ENCODE measurements around the gene NR6A1. TPM values are rescaled to one million over a fixed set of nuclear protein-coding genes. Genes with fewer than 3 reads are reported as not detected.

Gene NR6A1
- total RNA-seq, 1 experiment from 2014 or later, result 0.77 TPM

DNA sequence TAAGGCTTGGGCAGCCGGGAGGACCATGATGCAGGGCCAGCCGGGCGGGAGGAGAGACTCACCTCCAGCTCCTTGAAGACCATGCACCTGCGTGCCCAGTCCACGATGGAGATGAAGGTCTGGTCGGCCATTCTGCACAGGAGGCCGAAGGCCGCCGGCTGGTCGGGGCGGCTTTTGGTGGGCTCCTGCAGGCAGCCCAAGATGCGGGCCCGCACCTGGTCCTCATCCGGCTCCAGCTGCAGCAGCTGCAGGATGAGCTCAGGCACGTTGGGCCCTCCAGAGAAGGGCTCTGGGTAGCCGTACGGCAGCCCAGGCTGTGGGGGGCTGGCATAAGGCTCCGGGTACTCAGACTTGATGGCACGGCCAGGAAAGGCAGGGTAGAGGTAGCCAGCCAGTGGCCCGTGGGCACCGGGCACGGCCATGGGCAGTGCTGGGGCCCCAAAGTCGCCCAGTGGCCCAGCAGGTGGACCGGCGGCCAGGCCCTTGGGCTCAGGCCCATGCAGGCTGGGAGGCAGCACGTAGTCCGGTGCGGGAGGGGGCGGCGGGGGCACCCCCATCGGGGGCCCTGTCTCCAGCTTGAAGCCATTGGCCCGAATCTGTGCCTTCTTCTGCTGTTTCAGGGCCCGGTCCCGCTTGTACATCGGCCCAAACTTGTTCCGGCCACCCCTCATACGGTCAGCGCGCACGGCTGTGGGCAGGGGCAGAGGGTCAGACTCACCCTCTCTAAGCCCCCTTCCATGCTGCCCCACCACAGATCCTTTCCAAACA lies 270.9 kb downstream of the NR6A1 start:
- no peak for DNase-seq
- Histone ChIP-seq H3K27me3 (ENCODE audit: low read length) (no peaks in the 10 kb centered on the region), H3K9me2 (replicated peaks; ENCODE audit: low read length) (no peaks in the 10 kb centered on the region), H3K9ac (ENCODE audit: low read length) (no peak overlapping the region), H3F3A (ENCODE audit: low read length, unreplicated experiment) (no peaks in the 10 kb centered on the region), H3K4me1 (ENCODE audit: insufficient read depth, low read length) (no peaks in the 10 kb centered on the region), H3K36me3 (ENCODE audit: low read depth, low read length) (no peaks in the 10 kb centered on the region), H3K27ac (ENCODE audit: low read length) (no peak overlapping the region), H2AFZ (ENCODE audit: low read length) (no peak overlapping the region), H3K9me3 (ENCODE audit: low read length) (no peaks in the 10 kb centered on the region), H3K4me3 (ENCODE audit: low read length) (no peak overlapping the region), H3K79me2 (ENCODE audit: low read length) (no peaks in the 10 kb centered on the region), H3K4me2 (ENCODE audit: low read length) (no peak overlapping the region), H4K20me1 (ENCODE audit: low read length) (no peaks in the 10 kb centered on the region)
- ChIA-PET POLR2A (ENCODE audit: unreplicated experiment) (no interaction called here), CTCF (no interaction called here)
- no peak for ATAC-seq
- BruUV-seq (replicated peaks), result no TSS peak
- intact Hi-C loops (cut with micrococcal nuclease), result no loop called here
- TF ChIP-seq, protein P1, sequence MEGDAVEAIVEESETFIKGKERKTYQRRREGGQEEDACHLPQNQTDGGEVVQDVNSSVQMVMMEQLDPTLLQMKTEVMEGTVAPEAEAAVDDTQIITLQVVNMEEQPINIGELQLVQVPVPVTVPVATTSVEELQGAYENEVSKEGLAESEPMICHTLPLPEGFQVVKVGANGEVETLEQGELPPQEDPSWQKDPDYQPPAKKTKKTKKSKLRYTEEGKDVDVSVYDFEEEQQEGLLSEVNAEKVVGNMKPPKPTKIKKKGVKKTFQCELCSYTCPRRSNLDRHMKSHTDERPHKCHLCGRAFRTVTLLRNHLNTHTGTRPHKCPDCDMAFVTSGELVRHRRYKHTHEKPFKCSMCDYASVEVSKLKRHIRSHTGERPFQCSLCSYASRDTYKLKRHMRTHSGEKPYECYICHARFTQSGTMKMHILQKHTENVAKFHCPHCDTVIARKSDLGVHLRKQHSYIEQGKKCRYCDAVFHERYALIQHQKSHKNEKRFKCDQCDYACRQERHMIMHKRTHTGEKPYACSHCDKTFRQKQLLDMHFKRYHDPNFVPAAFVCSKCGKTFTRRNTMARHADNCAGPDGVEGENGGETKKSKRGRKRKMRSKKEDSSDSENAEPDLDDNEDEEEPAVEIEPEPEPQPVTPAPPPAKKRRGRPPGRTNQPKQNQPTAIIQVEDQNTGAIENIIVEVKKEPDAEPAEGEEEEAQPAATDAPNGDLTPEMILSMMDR (conservative IDR thresholded peaks at IDR 0.05; ENCODE audit: low read depth, low read length), result no peak
- TF ChIP-seq EZH2phosphoT487 (IDR thresholded peaks at IDR 0.05; ENCODE audit: borderline replicate concordance, low read length) (no peak), EZH2 (IDR thresholded peaks at IDR 0.05; ENCODE audit: low read length, unreplicated experiment) (no peak)

DNA sequence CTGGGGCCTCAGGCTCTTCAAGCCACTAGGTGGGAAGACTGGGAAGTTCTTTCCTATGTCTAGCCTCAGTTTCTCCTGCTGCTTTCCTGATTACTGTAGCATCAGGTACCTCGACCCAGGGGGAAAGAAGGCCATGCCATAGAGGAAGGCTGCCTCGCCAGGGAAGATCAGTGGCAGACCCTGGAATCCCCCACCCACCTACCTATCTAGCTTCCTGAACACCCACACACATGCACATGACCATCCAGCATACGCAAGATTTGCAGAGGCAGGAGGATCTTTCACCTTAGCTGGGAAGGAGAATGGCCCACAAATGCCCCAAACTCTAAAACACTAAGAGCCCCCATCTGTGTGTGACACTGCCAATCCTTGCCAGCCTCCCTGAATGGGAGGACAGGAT lies 271.9 kb downstream of the NR6A1 start:
- POLR2A ChIA-PET (ENCODE audit: unreplicated experiment), result no interaction called here
- Histone ChIP-seq H3K4me2 (ENCODE audit: low read length) (no peak overlapping the region), H3K9ac (ENCODE audit: low read length) (no peak overlapping the region), H3K79me2 (ENCODE audit: low read length) (no peaks in the 10 kb centered on the region), H3K4me1 (ENCODE audit: insufficient read depth, low read length) (no peaks in the 10 kb centered on the region), H3K4me3 (ENCODE audit: low read length) (no peak overlapping the region), H3K27me3 (ENCODE audit: low read length) (no peaks in the 10 kb centered on the region), H3K9me2 (replicated peaks; ENCODE audit: low read length) (no peaks in the 10 kb centered on the region), H4K20me1 (ENCODE audit: low read length) (no peaks in the 10 kb centered on the region), H2AFZ (ENCODE audit: low read length) (no peak overlapping the region), H3K9me3 (ENCODE audit: low read length) (no peaks in the 10 kb centered on the region), H3K27ac (ENCODE audit: low read length) (no peak overlapping the region), H3K36me3 (ENCODE audit: low read depth, low read length) (no peaks in the 10 kb centered on the region), H3F3A (ENCODE audit: low read length, unreplicated experiment) (no peaks in the 10 kb centered on the region)
- no peak for DNase-seq
- BruUV-seq (replicated peaks), result no TSS peak
- TF ChIP-seq EZH2 (IDR thresholded peaks at IDR 0.05; ENCODE audit: low read length, unreplicated experiment) (no peak), EZH2phosphoT487 (IDR thresholded peaks at IDR 0.05; ENCODE audit: borderline replicate concordance, low read length) (no peak)
- TF ChIP-seq, protein P1 (conservative IDR thresholded peaks at IDR 0.05; ENCODE audit: low read depth, low read length), result no peak
- CTCF ChIA-PET, result no interaction called here
- no peak for ATAC-seq
- intact Hi-C loops (cut with micrococcal nuclease), result no loop called here

DNA sequence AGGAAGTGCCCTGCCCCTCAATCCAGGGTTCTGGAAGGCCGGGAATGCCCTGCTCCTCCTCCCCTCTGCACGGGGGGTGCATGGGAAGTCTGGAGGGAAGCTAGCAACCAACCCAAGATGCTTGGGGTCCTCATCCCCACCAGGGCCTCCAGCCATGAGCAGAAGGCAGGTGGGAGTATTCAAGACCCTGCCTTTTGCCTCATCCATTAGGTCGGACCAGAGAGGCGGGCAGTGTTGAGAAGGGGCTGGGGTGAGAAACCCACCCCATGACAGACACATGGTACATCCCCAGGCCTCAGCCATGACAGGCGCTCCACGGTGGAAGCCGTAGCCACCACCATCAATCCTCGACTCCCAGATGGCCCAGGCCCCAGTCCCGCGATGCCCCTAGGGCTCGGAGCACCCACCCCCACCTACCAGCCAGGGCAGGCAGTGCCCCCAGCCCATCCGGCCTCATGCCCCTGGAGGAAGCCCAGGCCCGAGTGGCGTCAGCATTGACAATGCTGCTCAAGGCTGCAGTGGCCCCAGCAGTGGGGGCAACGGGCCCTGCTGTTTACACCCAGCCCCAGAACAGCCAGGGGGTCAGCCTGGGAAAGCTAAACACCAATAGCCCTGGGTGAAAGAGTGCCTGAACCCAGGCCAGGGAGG lies 272.5 kb downstream of the NR6A1 start:
- BruUV-seq (replicated peaks), result no TSS peak
- Histone ChIP-seq H3K36me3 (ENCODE audit: low read depth, low read length) (no peaks in the 10 kb centered on the region), H3K4me2 (ENCODE audit: low read length) (no peak overlapping the region), H3K9me3 (ENCODE audit: low read length) (no peaks in the 10 kb centered on the region), H3K9me2 (replicated peaks; ENCODE audit: low read length) (no peaks in the 10 kb centered on the region), H3F3A (ENCODE audit: low read length, unreplicated experiment) (no peaks in the 10 kb centered on the region), H3K79me2 (ENCODE audit: low read length) (no peaks in the 10 kb centered on the region), H3K27ac (ENCODE audit: low read length) (no peak overlapping the region), H4K20me1 (ENCODE audit: low read length) (no peaks in the 10 kb centered on the region), H3K27me3 (ENCODE audit: low read length) (no peaks in the 10 kb centered on the region), H3K9ac (ENCODE audit: low read length) (no peak overlapping the region), H3K4me1 (ENCODE audit: insufficient read depth, low read length) (no peaks in the 10 kb centered on the region), H2AFZ (ENCODE audit: low read length) (no peak overlapping the region), H3K4me3 (ENCODE audit: low read length) (no peak overlapping the region)
- CTCF ChIA-PET, result no interaction called here
- ATAC-seq, result no peak
- no peak for DNase-seq
- intact Hi-C loops (cut with micrococcal nuclease), result no loop called here
- TF ChIP-seq EZH2 (IDR thresholded peaks at IDR 0.05; ENCODE audit: low read length, unreplicated experiment) (no peak), EZH2phosphoT487 (IDR thresholded peaks at IDR 0.05; ENCODE audit: borderline replicate concordance, low read length) (no peak)
- TF ChIP-seq, protein P1 (conservative IDR thresholded peaks at IDR 0.05; ENCODE audit: low read depth, low read length), result no peak
- POLR2A ChIA-PET (ENCODE audit: unreplicated experiment), result no interaction called here
